Measurements from ENCODE around the gene PTOV1. TPM values are rescaled to one million over a fixed set of nuclear protein-coding genes. Genes with fewer than 3 reads are reported as not detected.

The PTOV1 gene
- total and polyA plus RNA-seq, 4 donors = 38.0 to 52.3 (median 41.3) TPM

GRCh38 chr19:49883094-49883493 lies 32.1 kb downstream of the PTOV1 start:
- 96% methylated on average over 5 of the region's 5 CpGs for WGBS
- Histone ChIP-seq H3K9me3 (ENCODE audit: control insufficient read depth in 4 of 4, low read length in 3 of 4) (no peaks in the 10 kb centered on the region), H3K36me3 (ENCODE audit: control insufficient read depth in 4 of 4, insufficient read depth in 3 of 4, low read depth in 1 of 4, low read length in 3 of 4) (peaks cover 42 to 57% (median 49%) of the 10 kb centered on the region in 4 donors), H3K4me1 (ENCODE audit: control insufficient read depth in 4 of 4, insufficient read depth in 4 of 4, low read length in 3 of 4) (peaks cover 0 to 20% (median 12%) of the 10 kb centered on the region in 4 donors), H3K9ac (ENCODE audit: low read depth in 1 of 2, low read length in 2 of 2) (no peak overlapping the region), H3K27me3 (ENCODE audit: control insufficient read depth in 4 of 4, insufficient read depth in 4 of 4, low read length in 3 of 4) (no peaks in the 10 kb centered on the region), H3K27ac (ENCODE audit: low read depth in 1 of 2, low read length in 2 of 2) (no peak overlapping the region), H3K4me3 (ENCODE audit: low read depth in 1 of 3, low read length in 3 of 3) (no peak overlapping the region)
- TF ChIP-seq EGR1 (IDR thresholded peaks at IDR 0.05; ENCODE audit: low read depth in 2 of 2) = no peak
- no peak for TF ChIP-seq MAX (IDR thresholded peaks at IDR 0.05)
- TF ChIP-seq NR2F2 (IDR thresholded peaks at IDR 0.05) = no peak
- no peak for TF ChIP-seq RAD21 (IDR thresholded peaks at IDR 0.05)
- DNase-seq (ENCODE audit: low spot score) = no peak

- DNase-seq (ENCODE audit: low spot score) = no peak
Measured at GRCh38 chr19:49884109-49884508, 33.1 kb downstream of the PTOV1 start.

More at GRCh38 chr19:49884109-49884508, 33.1 kb downstream of the PTOV1 start:
- Histone ChIP-seq H3K27ac (ENCODE audit: low read depth in 1 of 2, low read length in 2 of 2) (no peak overlapping the region), H3K4me3 (ENCODE audit: low read depth in 1 of 3, low read length in 3 of 3) (no peak overlapping the region), H3K9ac (ENCODE audit: low read depth in 1 of 2, low read length in 2 of 2) (no peak overlapping the region), H3K36me3 (ENCODE audit: control insufficient read depth in 4 of 4, insufficient read depth in 3 of 4, low read depth in 1 of 4, low read length in 3 of 4) (peaks cover 46 to 57% (median 48%) of the 10 kb centered on the region in 4 donors), H3K9me3 (ENCODE audit: control insufficient read depth in 4 of 4, low read length in 3 of 4) (no peaks in the 10 kb centered on the region), H3K4me1 (ENCODE audit: control insufficient read depth in 4 of 4, insufficient read depth in 4 of 4, low read length in 3 of 4) (peaks cover 0 to 10% (median 4%) of the 10 kb centered on the region in 4 donors), H3K27me3 (ENCODE audit: control insufficient read depth in 4 of 4, insufficient read depth in 4 of 4, low read length in 3 of 4) (no peaks in the 10 kb centered on the region)
- WGBS = 95% methylated on average over 18 of the region's 18 CpGs
- TF ChIP-seq ATF3 (IDR thresholded peaks at IDR 0.05) (no peak), REST (IDR thresholded peaks at IDR 0.05) (no peak), HNF4A (conservative IDR thresholded peaks at IDR 0.05) (no peak), HNF4G (IDR thresholded peaks at IDR 0.05) (no peak), FOXA1 (IDR thresholded peaks at IDR 0.05) (no peak), NR2F2 (IDR thresholded peaks at IDR 0.05) (no peak), MAX (IDR thresholded peaks at IDR 0.05) (no peak), RXRA (IDR thresholded peaks at IDR 0.05) (no peak), CTCF (IDR thresholded peaks at IDR 0.05; ENCODE audit: low read depth, low read length, missing input control) (no peak), ZBTB33 (IDR thresholded peaks at IDR 0.05) (no peak), TAF1 (conservative IDR thresholded peaks at IDR 0.05) (no peak)
